OCI-LY1 (cell line): ENCODE measurements around the gene EPS8L2.
A peak's percentile ranks its signal among the peaks of the same experiment; 100 is the strongest.

Experiments used
- CTCF ChIP-seq: fragments of 200-600 bp; sonication (generic), shearing (Covaris generic); IDR thresholded peaks from 2 replicates; pipeline ENCODE4 v1.5.1; 2017; ENCODE audit warnings: mild to moderate bottlenecking, antibody characterized with exemption, low read length, moderate library complexity, mixed read lengths
- EZH2 ChIP-seq: fragments of 200-600 bp; sonication (generic), shearing (Covaris generic); IDR thresholded peaks from 2 replicates; pipeline ENCODE4 v1.8.0; 2017; ENCODE audit warnings: borderline replicate concordance, mixed run types, mild to moderate bottlenecking, antibody characterized with exemption, low read length, moderate library complexity, mixed read lengths

GRCh38 chr11:662689-663274, 43.2 kb upstream of the EPS8L2 start:
- TF ChIP-seq CTCF = peak; percentile 84
- no peak for TF ChIP-seq EZH2
